Brain pericyte (primary cell): ENCODE data around the gene ELSPBP1.
"Not testable (repeated sequence)": the region's sequence is repeated elsewhere in the genome, so short reads cannot be mapped to it uniquely, and the experiment has no call there.

Experiments
- DNase-seq: peaks from one replicate; pipeline ENCODE4 v3.0.0-alpha.2; 2012; ENCODE audit warnings: low read depth, low spot score

The ELSPBP1 gene

DNA sequence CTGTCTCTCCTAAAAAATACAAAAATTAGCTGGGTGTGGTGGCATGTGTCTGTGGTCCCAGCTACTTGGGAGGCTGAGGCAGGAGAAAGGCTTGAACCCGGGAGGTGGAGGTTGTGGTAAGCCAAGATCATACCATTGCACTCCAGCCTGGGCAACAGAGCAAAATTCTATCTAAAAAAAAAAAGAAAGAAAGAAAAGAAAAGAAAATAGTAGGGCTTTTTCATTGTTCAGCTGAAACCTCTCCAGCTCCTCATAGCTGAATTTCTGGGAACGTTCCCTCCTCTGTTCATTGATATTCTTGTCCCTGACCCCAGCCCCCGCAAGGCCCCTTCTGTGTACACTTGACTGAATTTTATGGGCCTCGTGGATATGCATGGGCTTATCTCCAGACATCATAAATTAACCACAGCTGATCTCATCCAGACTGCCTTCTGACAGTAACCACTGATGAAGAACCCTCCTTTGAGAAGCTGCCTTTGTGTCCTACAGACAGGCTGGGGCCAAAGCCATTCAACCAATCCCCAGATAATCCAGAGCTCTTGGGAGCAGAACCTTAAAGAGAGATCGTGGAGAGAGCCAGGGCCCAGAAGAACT is at the start of gene ELSPBP1:
Gene ELSPBP1 (plus strand): TSS at position 424 of the 594 bp plus-strand sequence. CDS start 14,036 bp downstream, outside the sequence.
- DNase-seq = no peak

DNA sequence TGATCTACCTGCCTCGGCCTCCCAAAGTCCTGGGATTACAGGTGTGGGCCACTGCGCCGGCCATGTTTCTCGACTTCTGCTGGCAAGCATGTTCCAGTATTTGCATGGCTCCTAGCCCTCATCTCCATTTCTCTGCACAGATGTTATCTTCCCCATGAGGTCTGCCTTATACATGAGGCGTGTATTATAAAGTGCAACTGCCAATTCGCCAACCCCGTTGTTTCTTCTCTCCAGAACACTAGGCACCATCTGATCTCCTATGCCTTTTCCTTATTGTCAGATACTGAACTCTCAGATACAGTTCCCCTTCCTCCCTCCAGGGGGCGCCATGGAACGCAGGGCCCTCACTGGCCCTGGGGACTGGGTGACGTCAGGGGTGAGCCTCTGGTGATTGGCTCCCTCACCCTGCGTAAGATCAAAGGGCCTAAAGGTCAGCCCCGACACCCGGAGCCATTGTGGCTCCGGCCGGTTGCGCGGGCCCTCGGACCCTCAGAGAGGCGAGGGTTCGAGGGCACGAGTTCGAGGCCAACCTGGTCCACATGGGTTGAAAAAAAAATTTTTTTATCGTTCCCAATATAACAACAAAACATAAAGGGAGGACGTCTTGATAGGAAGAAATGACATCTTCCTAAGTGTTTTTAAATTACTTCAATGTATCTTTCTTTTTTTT is 44.4 kb upstream of the ELSPBP1 start:
- not testable (repeated sequence) for DNase-seq

DNA sequence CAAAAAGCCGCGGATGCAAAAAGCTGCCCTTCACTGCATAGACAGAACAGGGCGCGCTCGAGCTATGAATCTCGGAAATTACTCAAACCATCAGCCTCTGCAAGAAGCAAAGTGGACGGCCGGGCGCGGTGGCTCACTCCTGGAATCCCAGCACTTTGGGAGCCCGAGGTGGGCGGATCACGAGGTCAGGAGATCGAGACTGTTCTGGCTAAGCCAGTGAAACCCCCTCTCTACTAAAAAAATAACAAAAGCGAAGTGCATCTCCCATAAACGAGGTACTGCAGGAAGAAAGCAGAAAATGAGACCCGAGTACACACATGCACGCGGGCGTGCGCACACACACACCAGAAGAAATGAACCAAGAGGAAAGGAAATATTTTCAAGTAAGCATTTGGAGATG is 42.3 kb upstream of the ELSPBP1 start:
- not testable (repeated sequence) for DNase-seq

DNA sequence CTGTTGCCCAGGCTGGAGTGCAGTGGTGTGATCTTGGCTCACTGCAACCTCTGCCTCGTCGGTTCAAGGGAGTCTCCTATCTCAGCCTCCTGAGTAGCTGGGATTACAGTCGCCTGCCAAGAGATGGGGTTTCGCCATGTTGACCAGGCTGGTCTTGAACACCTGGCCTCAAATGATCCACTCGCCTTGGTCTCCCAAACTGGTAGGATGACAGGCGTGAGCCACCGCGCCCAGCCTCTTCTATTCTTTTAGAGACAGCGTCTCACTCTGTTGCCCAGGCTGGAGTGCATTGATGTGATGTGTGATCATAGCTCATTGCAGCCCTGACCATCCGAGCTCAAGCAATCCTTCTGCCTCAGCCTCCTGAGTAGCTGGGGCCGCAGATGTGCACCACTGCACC is 38.5 kb upstream of the ELSPBP1 start:
- not testable (repeated sequence) for DNase-seq

DNA sequence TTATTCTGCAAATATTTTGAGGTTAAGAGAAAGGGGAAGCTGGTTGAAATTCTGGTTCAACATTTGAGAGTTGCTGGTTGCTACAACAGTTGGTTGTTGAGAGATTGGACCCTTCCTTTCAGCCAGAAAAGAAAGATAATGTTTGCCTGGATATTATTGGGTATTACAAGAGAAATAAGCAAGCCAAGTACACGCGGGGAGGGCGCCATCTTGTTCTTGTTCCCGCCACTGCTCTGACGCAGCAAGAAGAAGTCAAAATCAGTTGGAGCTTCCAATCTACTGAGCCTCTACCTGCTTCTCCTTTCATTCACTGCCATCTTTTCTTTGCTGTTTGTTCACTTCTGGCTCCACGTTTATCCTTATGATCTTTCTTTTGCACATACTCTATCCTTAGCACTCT is 20.9 kb upstream of the ELSPBP1 start:
- DNase-seq = no peak

DNA sequence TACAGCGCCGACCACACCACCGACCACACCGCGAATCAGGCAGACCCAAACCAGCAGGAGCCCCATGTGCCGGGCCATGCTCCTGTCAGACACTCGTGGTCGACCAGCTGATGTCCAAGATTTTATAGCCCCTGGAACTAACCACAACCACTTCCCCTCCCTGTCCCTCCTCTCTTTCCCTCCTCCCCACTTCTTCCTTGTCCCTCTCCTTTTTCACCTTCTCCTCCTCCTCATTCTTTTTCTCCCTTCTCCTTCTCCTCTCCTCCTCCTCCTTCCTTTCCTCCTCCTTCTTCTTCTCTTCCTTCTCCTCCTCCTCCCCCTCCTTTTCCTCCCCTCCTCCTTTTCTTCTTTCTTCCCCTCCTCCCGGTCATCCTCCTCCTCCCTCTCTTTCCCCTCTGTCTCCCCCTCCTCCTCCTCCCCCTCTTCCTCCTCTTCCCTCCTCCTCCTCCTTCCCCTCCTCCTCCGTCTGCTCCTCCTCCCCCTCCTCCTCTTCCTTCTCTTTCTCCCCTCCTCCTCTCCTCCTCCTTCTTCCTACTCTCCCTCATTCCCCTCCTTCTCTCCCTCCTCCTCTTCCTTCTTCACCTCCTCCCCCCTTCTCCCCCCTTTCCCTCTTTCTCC is 3.1 kb upstream of the ELSPBP1 start:
- DNase-seq = no peak

DNA sequence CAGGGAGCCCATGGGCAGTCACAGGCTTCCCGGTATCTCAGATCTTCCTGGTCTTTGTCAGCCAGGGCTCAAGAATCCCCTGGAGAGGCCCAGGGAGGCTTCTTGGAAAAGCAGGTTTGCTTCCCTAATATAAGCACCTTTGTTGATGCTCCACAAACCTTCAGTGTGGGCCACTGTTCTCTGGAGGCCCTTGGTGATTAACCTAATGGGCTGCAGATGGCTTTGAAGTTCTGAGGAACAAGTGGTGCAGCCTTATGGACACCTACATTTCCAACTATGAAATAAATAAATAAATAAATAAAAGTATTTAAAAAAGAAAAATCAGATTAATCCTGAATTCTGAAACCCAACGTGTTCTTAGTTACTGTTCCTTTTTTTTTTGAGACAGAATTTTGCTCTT is 2.4 kb upstream of the ELSPBP1 start, which contains the start of gene BSPH1:
Gene BSPH1 (minus strand): TSS at position 101 of the 400 bp plus-strand sequence. CDS start 89 bp downstream, at position 12.
- DNase-seq = no peak

DNA sequence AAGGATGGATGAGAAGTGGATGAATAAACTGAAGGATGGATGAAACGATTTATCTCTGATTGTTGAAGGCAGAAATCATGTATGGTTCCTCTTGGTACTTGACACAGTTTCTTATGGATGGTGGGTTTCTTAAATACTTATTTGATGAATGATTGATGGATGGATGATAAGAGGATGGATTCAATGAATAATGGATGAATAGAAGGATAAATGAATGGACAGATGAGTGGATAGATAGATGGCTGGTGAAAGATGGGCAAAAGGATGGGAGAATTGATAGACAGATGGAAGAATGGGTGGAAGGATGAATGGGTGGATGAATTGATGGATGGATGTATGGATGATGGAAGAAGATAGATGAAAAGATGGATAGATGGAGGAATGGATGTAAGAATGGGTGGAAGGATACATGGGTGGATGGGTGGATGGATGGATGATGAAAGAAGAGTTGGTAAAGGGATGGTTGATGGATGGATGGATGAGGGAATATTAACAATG is 1.8 kb downstream of the ELSPBP1 start:
- no peak for DNase-seq

DNA sequence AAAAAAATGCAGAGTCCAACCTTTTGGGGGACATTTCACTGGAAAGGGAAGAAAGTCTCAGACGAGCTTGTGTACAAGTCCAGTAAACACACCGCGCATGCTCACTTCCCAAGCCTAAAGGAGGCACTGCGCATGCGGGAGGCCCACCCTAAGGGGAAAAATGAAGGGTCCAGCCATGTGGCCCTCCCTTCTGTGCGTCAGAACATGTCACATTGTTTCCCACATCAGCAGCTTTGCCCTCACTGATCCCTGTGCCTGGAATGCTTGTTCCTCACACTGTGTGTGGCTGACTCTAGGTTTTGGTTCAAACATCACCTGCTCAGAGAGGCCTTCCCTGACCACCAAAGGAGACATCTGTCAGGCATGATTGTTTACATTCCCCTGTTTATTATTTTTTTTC is 4.4 kb downstream of the ELSPBP1 start:
- no peak for DNase-seq

DNA sequence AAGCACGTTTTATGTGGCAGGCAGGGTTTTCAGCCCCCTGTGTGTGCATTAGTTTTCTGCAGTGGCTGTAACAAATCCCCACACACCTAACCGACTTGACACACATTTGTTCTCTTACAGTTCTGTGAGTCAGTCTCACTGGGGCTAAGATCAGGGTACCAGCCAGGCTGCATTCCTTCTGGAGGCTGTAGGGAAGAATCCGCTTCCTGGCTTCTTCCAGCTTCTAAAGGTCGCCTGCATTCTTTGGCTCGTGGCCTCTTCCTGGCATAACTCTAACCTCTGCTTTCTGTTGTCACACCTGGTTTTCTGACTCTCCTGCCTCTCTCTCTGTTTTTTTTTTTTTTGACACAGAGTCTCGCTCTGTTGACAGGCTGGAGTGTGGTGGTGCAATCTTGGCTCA is 6.4 kb downstream of the ELSPBP1 start:
- DNase-seq = no peak

DNA sequence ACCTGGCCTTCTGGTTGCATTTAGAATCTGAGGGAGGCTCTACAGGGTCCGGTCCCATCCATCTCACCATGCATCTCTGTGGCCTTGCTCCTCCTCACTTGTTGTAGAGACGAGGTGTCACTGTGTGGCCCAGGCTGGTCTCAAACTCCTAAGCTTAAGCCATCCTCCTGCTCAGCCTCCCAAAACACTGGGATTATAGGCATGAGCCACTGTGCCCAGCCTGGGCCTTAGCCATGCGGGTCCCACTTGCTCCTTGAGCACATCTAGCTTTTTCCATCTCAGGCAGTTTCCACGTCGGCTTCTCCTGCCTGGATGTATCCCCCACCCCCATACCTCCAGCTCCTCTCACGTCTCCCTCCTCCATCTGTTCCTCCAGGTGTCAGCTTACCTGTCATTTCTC is 9.8 kb downstream of the ELSPBP1 start:
- no peak for DNase-seq

DNA sequence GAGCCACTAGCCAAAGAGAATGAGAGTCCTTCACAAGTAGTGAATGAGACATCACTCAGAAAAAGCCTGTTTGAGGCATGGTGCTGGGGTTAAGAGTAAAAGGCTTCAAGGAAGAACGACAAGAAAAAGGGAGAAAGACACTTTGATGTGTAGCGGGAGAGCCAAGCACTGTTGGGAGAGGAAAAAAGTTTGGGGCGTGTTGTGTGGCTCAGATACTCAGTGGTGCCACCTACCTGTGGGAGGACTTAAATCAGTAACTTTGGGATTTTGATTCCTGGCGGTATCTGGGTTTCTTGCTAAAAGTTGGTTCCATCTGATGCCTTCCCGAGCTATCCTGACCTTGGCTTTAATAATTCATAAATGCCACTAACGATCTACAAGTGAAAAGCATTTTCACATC is 12.3 kb downstream of the ELSPBP1 start:
- DNase-seq = no peak

DNA sequence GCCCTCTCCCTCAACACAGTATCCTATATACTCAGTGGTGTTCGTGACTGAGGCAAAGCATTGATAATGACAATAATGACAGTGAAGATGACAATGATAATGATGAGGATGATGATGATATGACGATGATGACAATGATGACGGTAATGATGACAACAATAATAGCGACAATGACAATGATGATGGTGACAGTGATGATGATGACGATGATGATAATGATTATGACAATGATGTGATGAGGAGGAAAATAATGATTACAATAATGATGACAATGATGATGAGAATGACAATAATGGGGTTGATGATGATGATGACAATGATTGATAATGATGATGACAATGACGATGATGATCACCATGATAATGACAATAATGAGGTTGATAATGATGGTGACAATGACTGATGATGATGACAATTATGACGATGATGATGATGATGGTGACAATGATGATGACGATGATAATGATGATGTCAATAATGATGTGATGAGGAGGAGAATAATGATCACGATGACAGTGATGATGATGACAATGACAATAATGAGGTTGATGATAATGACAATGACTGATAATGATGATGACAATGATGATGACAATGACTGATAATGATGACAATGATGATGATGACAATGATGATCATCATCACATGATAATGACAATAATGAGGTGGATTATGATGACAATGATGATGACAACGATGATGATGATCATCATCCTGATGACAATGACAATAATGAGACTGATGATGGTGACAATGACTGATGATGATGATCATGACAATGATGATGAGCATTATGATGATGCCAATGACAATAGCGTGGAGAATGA is 16.7 kb downstream of the ELSPBP1 start:
- no peak for DNase-seq

DNA sequence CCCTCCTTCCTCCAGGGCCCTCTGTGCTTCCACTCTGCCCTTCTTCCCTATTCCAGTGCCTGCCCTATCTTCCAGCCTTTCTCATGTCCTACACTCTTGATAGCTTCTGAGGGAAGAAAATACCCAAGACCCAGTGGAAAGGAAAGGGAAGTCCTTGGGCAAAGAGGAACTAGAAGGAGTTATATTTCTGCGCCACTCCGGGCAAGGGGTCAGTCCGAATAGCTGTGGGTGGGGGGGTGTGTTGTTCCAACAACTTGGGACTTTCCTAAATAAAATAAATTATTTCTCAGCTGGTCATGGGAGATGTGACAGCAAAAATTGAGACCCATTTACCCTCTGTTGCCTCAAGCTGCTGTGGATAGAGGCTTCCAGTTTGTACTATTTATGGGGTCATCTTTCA is 26.3 kb downstream of the ELSPBP1 start:
- DNase-seq = no peak

DNA sequence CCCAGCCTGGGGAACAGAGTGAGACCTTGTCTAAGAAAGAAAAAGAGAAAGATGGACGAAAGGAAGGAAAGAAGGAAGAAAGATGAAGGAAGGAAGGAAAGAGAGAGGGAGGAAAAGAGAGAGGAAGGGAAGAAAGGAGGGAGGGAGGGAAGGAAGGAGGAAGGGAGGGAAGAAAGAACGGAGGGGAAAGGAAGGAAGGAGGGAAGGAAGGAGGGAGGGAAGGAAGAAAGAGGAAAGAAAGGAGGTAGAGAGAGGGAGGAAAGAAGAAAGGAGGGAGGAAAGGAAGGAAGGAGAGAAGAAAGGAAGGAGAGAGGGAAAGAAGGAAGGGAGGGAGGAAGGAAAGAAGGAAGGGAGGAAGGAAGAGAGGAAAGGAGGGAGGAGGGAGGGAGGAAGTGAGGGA is 28.6 kb downstream of the ELSPBP1 start:
- no peak for DNase-seq

DNA sequence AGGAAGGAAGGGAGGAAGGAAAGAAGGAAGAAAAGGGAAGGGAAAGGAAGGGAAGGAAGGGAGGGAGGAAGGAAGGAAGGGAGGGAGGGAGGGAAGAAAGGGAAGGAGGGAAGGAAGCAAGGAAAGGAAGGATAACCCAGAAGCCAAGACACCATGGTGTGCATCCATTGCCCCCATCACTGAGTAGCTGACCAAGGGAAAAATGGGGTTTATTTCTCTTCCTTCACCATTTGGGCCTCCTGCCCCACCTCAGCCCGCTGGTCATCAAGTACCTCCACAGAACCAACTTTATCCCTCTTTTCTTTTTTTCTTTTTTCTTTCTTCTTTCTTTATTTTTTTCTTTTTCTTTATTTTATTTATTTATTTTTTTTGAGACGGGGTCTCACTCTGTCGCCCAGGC is 29.1 kb downstream of the ELSPBP1 start:
- no peak for DNase-seq

DNA sequence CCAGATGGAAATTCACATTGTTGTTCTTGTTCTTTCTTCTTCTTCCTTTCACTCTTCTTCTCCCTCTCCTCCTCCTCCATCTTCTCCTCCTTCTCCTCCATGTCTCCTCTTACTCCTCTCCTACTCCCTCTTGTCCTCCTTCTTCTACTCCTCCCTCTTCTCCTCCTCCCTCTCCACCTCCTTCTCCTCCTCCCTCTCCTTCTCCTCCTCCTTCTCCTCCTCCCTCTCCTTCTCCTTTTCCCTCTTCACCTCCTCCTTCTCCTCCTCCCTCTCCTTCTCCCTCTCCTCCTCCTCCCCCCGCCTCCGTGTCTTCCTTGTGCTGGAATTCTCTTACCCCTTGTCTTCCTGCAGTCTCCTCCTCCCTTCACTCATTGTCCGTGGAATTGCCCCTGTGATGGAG is 31.0 kb downstream of the ELSPBP1 start:
- DNase-seq = no peak

DNA sequence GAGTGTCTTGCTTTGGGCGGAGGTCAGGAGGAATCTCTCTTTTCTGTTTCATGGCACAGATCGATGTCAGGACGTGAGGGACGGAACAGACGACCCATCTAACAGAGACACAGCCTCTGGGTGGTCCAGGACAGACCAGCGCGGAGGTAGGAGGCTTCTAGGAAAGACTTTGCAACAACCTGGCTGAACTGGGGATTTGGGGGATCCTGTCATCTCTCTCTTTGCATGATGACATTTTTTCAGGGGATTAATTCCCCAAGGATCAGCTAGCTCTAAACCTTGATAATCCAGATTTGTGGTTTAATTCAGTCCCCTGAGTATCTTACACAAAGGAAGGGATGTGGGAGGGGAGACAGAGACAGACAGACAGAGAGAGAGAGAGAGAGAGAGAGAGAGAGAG is 35.0 kb downstream of the ELSPBP1 start:
- DNase-seq = no peak

DNA sequence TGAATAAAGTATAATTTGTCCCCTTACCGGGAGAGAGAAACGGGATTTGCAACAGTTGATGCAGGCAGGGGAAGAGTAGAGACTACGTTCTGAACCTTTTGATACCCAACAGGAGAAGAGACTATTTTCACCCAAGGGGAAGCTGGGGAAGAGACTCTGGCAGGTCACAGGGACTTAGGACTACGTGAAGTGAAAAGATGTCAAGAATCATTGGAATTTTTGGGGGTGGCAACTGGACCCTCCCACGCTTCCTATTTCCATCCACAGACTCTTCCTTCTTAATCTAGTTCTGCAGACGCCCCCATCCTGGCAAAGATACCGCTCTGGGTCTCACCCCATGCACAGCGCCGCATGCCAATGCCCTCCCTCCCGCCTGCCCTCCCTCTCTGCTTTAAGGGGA is 35.6 kb downstream of the ELSPBP1 start:
- DNase-seq = no peak

DNA sequence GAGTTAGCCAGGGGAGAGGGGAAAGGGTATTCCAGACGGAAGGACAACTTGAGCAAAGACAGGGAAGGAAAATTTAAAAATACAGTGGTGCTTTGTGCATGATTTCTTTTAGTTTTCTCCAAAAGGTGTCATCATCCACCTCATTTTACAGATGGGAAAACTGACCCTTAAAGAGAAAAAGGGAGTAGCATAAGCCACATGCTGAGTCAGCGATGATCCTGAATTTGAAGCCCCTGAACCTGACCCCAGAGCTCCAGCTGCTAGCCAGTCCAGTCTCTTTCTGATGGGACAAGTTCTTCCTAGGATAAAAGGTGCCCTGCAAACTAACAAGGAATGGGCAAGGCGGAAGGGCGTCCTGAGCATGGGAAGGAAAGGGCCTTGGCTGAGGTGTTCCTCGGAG is 39.2 kb downstream of the ELSPBP1 start:
- no peak for DNase-seq

DNA sequence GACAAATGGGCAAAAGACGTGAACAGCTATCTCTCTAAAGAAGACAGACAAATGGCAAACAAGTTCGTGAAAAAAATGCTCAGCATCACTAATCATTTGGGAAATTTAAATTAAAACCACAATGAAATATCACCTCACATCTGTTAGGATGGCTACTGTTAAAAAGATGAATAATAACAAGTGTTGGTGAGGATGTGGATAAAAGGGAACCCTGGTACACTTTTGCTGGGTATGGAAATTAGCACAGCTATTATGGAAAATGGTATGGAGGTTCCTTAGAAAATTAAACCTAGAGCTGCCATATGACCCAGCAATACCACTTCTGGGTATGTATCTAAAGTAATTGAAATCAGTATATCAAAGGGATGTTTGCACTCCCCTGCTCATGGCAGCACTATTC is 42.3 kb downstream of the ELSPBP1 start:
- DNase-seq = no peak
